ENCODE measurements around the gene TBC1D14.

The TBC1D14 gene

GRCh38 chr4:7004331-7004730 lies 94.7 kb downstream of the TBC1D14 start:
- DNase-seq, result no peak

GRCh38 chr4:7005571-7005970 lies 95.9 kb downstream of the TBC1D14 start:
- DNase-seq, result no peak

- DNase-seq, result no peak
Measured at GRCh38 chr4:7006411-7006810, 96.8 kb downstream of the TBC1D14 start.

GRCh38 chr4:7007142-7007907 lies 97.7 kb downstream of the TBC1D14 start:
- DNase-seq, result no peak

- DNase-seq, result no peak
Measured at GRCh38 chr4:7007944-7008343, 98.3 kb downstream of the TBC1D14 start.

GRCh38 chr4:7009564-7009963 lies 99.9 kb downstream of the TBC1D14 start:
- no peak for DNase-seq

GRCh38 chr4:7013175-7013574 lies 103.5 kb downstream of the TBC1D14 start:
- no peak for DNase-seq

GRCh38 chr4:7014815-7015214 lies 105.2 kb downstream of the TBC1D14 start:
- DNase-seq, result no peak

- DNase-seq, result no peak
Measured at GRCh38 chr4:7015383-7016035, 105.9 kb downstream of the TBC1D14 start.

- DNase-seq, result no peak
Measured at GRCh38 chr4:7016086-7016485, 106.5 kb downstream of the TBC1D14 start.

- no peak for DNase-seq
Measured at GRCh38 chr4:7016512-7016911, 106.9 kb downstream of the TBC1D14 start.

GRCh38 chr4:7017446-7018048 lies 107.9 kb downstream of the TBC1D14 start:
- no peak for DNase-seq

- DNase-seq, result no peak
Measured at GRCh38 chr4:7018281-7018680, 108.7 kb downstream of the TBC1D14 start.

GRCh38 chr4:7019367-7019766 lies 109.7 kb downstream of the TBC1D14 start:
- DNase-seq, result no peak

- DNase-seq, result no peak
Measured at GRCh38 chr4:7020290-7020689, 110.7 kb downstream of the TBC1D14 start.

GRCh38 chr4:7020856-7021255 lies 111.2 kb downstream of the TBC1D14 start:
- no peak for DNase-seq

- no peak for DNase-seq
Measured at GRCh38 chr4:7021355-7021754, 111.7 kb downstream of the TBC1D14 start.

GRCh38 chr4:7021930-7022664 lies 112.5 kb downstream of the TBC1D14 start:
- no peak for DNase-seq

- DNase-seq, result no peak
Measured at GRCh38 chr4:7023486-7023885, 113.9 kb downstream of the TBC1D14 start.

GRCh38 chr4:7023901-7024300 lies 114.3 kb downstream of the TBC1D14 start:
- DNase-seq, result no peak

- DNase-seq, result no peak
Measured at GRCh38 chr4:7024336-7024890, 114.8 kb downstream of the TBC1D14 start.

GRCh38 chr4:7025040-7025602 lies 115.5 kb downstream of the TBC1D14 start:
- no peak for DNase-seq

- DNase-seq, result no peak
Measured at GRCh38 chr4:7026107-7026506, 116.5 kb downstream of the TBC1D14 start.

Measured in COR-L47 (cell line).